ENCODE data around the gene SYT6. TPM values are rescaled to one million over a fixed set of nuclear protein-coding genes. Genes with fewer than 3 reads are reported as not detected.

SYT6 gene
- total RNA-seq, 1 experiment from 2014 or later, result not detected

GRCh38 chr1:114150016-114150415 lies 3.7 kb downstream of the SYT6 start:
- H3K4me3 ChIP-seq, result no peak overlapping the region
- no peaks in the 10 kb centered on the region for H4K20me1 ChIP-seq (ENCODE audit: insufficient read depth)
- no peaks in the 10 kb centered on the region for H3K4me1 ChIP-seq (replicated peaks; ENCODE audit: insufficient read depth)
- no peak overlapping the region for H3K4me2 ChIP-seq
- H3K27ac ChIP-seq, result no peak overlapping the region
- CTCF ChIA-PET, result no interaction called here
- H3K9me3 ChIP-seq (ENCODE audit: insufficient read depth, low read depth), result no peaks in the 10 kb centered on the region
- no peak for DNase-seq
- H3K79me2 ChIP-seq (ENCODE audit: low read depth), result no peaks in the 10 kb centered on the region
- H2AFZ ChIP-seq, result no peak overlapping the region
- TF ChIP-seq, protein P1, sequence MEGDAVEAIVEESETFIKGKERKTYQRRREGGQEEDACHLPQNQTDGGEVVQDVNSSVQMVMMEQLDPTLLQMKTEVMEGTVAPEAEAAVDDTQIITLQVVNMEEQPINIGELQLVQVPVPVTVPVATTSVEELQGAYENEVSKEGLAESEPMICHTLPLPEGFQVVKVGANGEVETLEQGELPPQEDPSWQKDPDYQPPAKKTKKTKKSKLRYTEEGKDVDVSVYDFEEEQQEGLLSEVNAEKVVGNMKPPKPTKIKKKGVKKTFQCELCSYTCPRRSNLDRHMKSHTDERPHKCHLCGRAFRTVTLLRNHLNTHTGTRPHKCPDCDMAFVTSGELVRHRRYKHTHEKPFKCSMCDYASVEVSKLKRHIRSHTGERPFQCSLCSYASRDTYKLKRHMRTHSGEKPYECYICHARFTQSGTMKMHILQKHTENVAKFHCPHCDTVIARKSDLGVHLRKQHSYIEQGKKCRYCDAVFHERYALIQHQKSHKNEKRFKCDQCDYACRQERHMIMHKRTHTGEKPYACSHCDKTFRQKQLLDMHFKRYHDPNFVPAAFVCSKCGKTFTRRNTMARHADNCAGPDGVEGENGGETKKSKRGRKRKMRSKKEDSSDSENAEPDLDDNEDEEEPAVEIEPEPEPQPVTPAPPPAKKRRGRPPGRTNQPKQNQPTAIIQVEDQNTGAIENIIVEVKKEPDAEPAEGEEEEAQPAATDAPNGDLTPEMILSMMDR (conservative IDR thresholded peaks at IDR 0.05), result no peak
- no peak for TF ChIP-seq EZH2 (IDR thresholded peaks at IDR 0.05; ENCODE audit: low read depth)
- no peaks in the 10 kb centered on the region for H3F3A ChIP-seq (ENCODE audit: insufficient read depth, low read depth)
- no peaks in the 10 kb centered on the region for H3K36me3 ChIP-seq (ENCODE audit: low read depth)
- POLR2A ChIA-PET (ENCODE audit: unreplicated experiment), result no interaction called here
- intact Hi-C loops (cut with micrococcal nuclease; ENCODE audit: unreplicated experiment), result no loop called here
- no peaks in the 10 kb centered on the region for H3K9me2 ChIP-seq (ENCODE audit: insufficient read depth)
- H3K27me3 ChIP-seq (ENCODE audit: insufficient read depth, low read depth), result no peaks in the 10 kb centered on the region
- BruUV-seq (replicated peaks), result no TSS peak

DNA sequence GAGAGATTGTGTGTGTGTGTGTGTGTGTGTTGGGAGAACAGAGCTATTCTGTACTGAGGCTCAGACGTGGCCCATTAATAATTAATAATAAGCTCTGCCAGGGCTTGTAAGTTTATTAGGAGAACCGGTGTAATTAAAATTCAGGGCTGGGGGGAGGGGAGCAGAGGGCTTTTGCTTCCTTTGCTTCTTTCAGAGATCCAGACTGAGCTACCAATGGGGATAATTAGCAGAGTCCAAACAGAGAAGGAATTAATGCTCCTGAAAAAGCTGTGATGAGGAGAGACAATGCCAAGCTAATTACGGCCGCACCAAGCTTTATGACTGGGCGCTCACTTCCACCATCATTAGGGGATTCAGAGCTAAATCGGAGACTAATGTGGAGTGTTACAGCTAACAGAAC lies 4.5 kb downstream of the SYT6 start:
- CTCF ChIA-PET, result no interaction called here
- no TSS peak for BruUV-seq (replicated peaks)

GRCh38 chr1:114145504-114146151 lies 8.0 kb downstream of the SYT6 start:
- Histone ChIP-seq H3K4me1 (replicated peaks; ENCODE audit: insufficient read depth) (no peaks in the 10 kb centered on the region), H3F3A (ENCODE audit: insufficient read depth, low read depth) (no peaks in the 10 kb centered on the region), H3K9me3 (ENCODE audit: insufficient read depth, low read depth) (no peaks in the 10 kb centered on the region), H3K9me2 (ENCODE audit: insufficient read depth) (no peaks in the 10 kb centered on the region), H3K27ac (no peak overlapping the region), H3K4me3 (no peak overlapping the region), H3K4me2 (no peak overlapping the region), H3K27me3 (ENCODE audit: insufficient read depth, low read depth) (no peaks in the 10 kb centered on the region), H2AFZ (no peak overlapping the region), H3K36me3 (ENCODE audit: low read depth) (no peaks in the 10 kb centered on the region), H3K79me2 (ENCODE audit: low read depth) (no peaks in the 10 kb centered on the region), H4K20me1 (ENCODE audit: insufficient read depth) (no peaks in the 10 kb centered on the region)
- TF ChIP-seq EZH2 (IDR thresholded peaks at IDR 0.05; ENCODE audit: low read depth), result no peak
- TF ChIP-seq, protein P1 (conservative IDR thresholded peaks at IDR 0.05), result no peak
- ChIA-PET CTCF (no interaction called here), POLR2A (ENCODE audit: unreplicated experiment) (no interaction called here)
- DNase-seq, result no peak
- intact Hi-C loops (cut with micrococcal nuclease; ENCODE audit: unreplicated experiment), result no loop called here
- BruUV-seq (replicated peaks), result no TSS peak

More for the DNA sequence above, 4.5 kb downstream of the SYT6 start:
- Histone ChIP-seq H3K9me2 (ENCODE audit: insufficient read depth) (no peaks in the 10 kb centered on the region), H3K4me1 (replicated peaks; ENCODE audit: insufficient read depth) (no peaks in the 10 kb centered on the region), H3K9me3 (ENCODE audit: insufficient read depth, low read depth) (no peaks in the 10 kb centered on the region), H4K20me1 (ENCODE audit: insufficient read depth) (no peaks in the 10 kb centered on the region), H3K36me3 (ENCODE audit: low read depth) (no peaks in the 10 kb centered on the region), H3K27ac (no peak overlapping the region), H3K27me3 (ENCODE audit: insufficient read depth, low read depth) (no peaks in the 10 kb centered on the region), H3F3A (ENCODE audit: insufficient read depth, low read depth) (no peaks in the 10 kb centered on the region), H3K79me2 (ENCODE audit: low read depth) (no peaks in the 10 kb centered on the region), H3K4me2 (no peak overlapping the region), H3K4me3 (no peak overlapping the region), H2AFZ (no peak overlapping the region)
- POLR2A ChIA-PET (ENCODE audit: unreplicated experiment), result no interaction called here
- intact Hi-C loops (cut with micrococcal nuclease; ENCODE audit: unreplicated experiment), result no loop called here
- DNase-seq, result no peak
- no peak for TF ChIP-seq EZH2 (IDR thresholded peaks at IDR 0.05; ENCODE audit: low read depth)
- TF ChIP-seq, protein P1 (conservative IDR thresholded peaks at IDR 0.05), result no peak
